ENCODE results near the gene FLNB.

Gene FLNB

DNA sequence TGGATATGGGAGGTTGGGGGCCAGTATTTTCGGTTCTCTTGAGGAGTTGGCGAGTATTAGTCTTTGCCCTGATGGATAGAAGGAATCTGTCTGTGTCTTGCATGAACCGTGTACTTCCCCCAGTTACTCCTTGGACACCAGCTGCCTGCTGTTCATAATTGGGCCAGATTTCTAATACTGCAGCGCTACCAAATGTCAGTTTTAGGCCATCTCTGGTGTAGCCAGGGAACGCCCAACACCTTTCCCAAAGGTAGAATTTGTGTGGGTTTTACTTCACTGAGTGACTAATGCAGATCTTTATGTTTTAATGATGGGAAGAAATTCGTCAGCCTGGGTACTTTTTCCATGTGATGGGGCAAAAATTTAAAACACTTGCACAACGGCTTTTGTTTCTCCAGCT, 18.4 kb downstream of the FLNB start:
- no peak overlapping the region for H3K4me3 ChIP-seq (ENCODE audit: low read depth, low read length)

DNA sequence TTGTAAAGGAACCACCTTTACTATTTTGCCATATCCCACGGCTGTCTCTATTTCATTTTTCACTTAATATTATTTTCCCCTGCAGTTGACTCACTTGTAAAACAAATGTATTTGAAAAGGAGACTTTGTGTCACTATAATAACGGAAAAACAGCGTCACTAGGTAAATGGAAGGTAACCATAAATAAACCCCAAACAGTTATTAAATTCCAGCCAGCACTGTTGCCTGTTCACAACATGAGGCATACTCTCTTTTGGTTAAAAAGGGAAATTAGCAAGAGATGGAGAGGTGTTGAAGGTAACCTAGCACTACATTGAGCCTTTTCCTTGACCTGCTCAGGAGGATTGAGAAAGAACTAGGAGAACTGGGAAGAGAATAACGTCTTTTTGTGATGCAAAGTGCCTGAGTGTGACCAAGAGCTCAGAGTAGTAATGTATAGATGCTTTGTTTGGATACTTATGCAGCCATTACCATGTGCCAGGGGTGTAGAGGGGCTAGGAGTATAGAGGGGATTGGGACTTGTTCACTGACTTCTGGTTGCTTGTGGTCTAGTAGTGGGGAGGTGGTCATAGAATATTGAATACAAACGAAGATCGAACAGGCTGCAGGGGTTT, 19.6 kb downstream of the FLNB start:
- Histone ChIP-seq H3K9me3 (ENCODE audit: control insufficient read depth, insufficient read depth, low read depth, low read length) (no peaks in the 10 kb centered on the region), H3K4me3 (ENCODE audit: low read depth, low read length) (no peak overlapping the region), H3K27ac (ENCODE audit: extremely low read depth, low read depth, low read length) (no peak overlapping the region), H3K4me1 (ENCODE audit: control insufficient read depth, insufficient read depth, low read length) (peaks cover 13% of the 10 kb centered on the region), H3K36me3 (ENCODE audit: control insufficient read depth in 2 of 2, insufficient read depth in 1 of 2, low read length in 2 of 2) (no peaks in the 10 kb centered on the region)
- ChIA-PET CTCF (interaction anchor here (0.6 kb wide), 1 partner anchor 152 kb away, joined by 3 read pairs; no protein-coding TSS in a partner anchor), POLR2A (interaction anchor here (0.6 kb wide), 1 partner anchor 956 kb away, joined by 3 read pairs; no protein-coding TSS in a partner anchor)
- TF ChIP-seq MZF1 (tag by site-specific recombination; IDR thresholded peaks at IDR 0.05; ENCODE audit: borderline replicate concordance) (no peak), ZBTB21 (tag by site-specific recombination; IDR thresholded peaks at IDR 0.05) (no peak), ZNF114 (tag by site-specific recombination; IDR thresholded peaks at IDR 0.05) (no peak), ZSCAN16 (tag by site-specific recombination; IDR thresholded peaks at IDR 0.05) (no peak), ZBTB20 (tag by site-specific recombination; IDR thresholded peaks at IDR 0.05) (no peak), BCL11B (tag by site-specific recombination; IDR thresholded peaks at IDR 0.05; ENCODE audit: low read depth) (no peak), ZXDB (tag by site-specific recombination; IDR thresholded peaks at IDR 0.05) (no peak)
- TF ChIP-seq, protein P1, sequence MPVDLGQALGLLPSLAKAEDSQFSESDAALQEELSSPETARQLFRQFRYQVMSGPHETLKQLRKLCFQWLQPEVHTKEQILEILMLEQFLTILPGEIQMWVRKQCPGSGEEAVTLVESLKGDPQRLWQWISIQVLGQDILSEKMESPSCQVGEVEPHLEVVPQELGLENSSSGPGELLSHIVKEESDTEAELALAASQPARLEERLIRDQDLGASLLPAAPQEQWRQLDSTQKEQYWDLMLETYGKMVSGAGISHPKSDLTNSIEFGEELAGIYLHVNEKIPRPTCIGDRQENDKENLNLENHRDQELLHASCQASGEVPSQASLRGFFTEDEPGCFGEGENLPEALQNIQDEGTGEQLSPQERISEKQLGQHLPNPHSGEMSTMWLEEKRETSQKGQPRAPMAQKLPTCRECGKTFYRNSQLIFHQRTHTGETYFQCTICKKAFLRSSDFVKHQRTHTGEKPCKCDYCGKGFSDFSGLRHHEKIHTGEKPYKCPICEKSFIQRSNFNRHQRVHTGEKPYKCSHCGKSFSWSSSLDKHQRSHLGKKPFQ (tag by site-specific recombination; IDR thresholded peaks at IDR 0.05) = no peak
- TF ChIP-seq, protein P2, sequence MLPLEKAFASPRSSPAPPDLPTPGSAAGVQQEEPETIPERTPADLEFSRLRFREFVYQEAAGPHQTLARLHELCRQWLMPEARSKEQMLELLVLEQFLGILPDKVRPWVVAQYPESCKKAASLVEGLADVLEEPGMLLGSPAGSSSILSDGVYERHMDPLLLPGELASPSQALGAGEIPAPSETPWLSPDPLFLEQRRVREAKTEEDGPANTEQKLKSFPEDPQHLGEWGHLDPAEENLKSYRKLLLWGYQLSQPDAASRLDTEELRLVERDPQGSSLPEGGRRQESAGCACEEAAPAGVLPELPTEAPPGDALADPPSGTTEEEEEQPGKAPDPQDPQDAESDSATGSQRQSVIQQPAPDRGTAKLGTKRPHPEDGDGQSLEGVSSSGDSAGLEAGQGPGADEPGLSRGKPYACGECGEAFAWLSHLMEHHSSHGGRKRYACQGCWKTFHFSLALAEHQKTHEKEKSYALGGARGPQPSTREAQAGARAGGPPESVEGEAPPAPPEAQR (tag by site-specific recombination; IDR thresholded peaks at IDR 0.05) = no peak

More for the DNA sequence above, 18.4 kb downstream of the FLNB start:
- ChIA-PET POLR2A (no interaction called here), CTCF (no interaction called here)
- Histone ChIP-seq H3K4me1 (ENCODE audit: control insufficient read depth, insufficient read depth, low read length) (peaks cover 13% of the 10 kb centered on the region), H3K27ac (ENCODE audit: extremely low read depth, low read depth, low read length) (no peak overlapping the region), H3K36me3 (ENCODE audit: control insufficient read depth in 2 of 2, insufficient read depth in 1 of 2, low read length in 2 of 2) (no peaks in the 10 kb centered on the region), H3K9me3 (ENCODE audit: control insufficient read depth, insufficient read depth, low read depth, low read length) (no peaks in the 10 kb centered on the region)
- TF ChIP-seq, protein P3, sequence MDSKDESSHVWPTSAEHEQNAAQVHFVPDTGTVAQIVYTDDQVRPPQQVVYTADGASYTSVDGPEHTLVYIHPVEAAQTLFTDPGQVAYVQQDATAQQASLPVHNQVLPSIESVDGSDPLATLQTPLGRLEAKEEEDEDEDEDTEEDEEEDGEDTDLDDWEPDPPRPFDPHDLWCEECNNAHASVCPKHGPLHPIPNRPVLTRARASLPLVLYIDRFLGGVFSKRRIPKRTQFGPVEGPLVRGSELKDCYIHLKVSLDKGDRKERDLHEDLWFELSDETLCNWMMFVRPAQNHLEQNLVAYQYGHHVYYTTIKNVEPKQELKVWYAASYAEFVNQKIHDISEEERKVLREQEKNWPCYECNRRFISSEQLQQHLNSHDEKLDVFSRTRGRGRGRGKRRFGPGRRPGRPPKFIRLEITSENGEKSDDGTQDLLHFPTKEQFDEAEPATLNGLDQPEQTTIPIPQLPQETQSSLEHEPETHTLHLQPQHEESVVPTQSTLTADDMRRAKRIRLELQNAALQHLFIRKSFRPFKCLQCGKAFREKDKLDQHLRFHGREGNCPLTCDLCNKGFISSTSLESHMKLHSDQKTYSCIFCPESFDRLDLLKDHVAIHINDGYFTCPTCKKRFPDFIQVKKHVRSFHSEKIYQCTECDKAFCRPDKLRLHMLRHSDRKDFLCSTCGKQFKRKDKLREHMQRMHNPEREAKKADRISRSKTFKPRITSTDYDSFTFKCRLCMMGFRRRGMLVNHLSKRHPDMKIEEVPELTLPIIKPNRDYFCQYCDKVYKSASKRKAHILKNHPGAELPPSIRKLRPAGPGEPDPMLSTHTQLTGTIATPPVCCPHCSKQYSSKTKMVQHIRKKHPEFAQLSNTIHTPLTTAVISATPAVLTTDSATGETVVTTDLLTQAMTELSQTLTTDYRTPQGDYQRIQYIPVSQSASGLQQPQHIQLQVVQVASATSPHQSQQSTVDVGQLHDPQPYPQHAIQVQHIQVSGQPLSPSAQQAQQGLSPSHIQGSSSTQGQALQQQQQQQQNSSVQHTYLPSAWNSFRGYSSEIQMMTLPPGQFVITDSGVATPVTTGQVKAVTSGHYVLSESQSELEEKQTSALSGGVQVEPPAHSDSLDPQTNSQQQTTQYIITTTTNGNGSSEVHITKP (tag by site-specific recombination; IDR thresholded peaks at IDR 0.05) = no peak

DNA sequence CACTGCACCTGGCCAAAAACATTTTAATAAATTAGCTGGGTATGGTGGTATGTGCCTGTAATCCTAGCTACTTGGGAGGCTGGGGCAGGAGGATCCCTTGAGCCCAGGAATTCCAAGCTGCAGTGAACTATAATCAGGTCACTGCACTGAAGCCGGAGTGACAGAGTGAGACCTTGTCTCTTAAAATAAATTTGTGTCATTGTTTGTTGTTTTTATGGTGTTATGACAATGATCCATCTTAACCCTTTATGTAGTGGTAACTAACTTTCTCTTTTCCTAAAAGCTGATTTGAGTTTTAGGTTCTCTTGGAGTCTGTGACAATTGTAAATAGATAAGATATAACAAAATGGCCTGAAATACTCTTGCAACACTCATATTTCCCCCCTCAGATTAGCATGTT, 20.7 kb downstream of the FLNB start:
- H3K9me3 ChIP-seq (ENCODE audit: control insufficient read depth, insufficient read depth, low read depth, low read length) = no peaks in the 10 kb centered on the region
- peaks cover 13% of the 10 kb centered on the region for H3K4me1 ChIP-seq (ENCODE audit: control insufficient read depth, insufficient read depth, low read length)
- H3K27ac ChIP-seq (ENCODE audit: extremely low read depth, low read depth, low read length) = no peak overlapping the region
- H3K36me3 ChIP-seq (ENCODE audit: control insufficient read depth in 2 of 2, insufficient read depth in 1 of 2, low read length in 2 of 2) = no peaks in the 10 kb centered on the region
- POLR2A ChIA-PET = interaction anchor here (0.6 to 0.7 kb wide), 2 partner anchors 14 to 829 kb away, joined by 4 to 5 read pairs; partner anchors contain the start of gene HESX1
- CTCF ChIA-PET = interaction anchor here (0.6 to 0.8 kb wide), 2 partner anchors 10 to 139 kb away, joined by 3 to 6 read pairs; no protein-coding TSS in a partner anchor
- no peak overlapping the region for H3K4me3 ChIP-seq (ENCODE audit: low read depth, low read length)
- TF ChIP-seq, protein P4, sequence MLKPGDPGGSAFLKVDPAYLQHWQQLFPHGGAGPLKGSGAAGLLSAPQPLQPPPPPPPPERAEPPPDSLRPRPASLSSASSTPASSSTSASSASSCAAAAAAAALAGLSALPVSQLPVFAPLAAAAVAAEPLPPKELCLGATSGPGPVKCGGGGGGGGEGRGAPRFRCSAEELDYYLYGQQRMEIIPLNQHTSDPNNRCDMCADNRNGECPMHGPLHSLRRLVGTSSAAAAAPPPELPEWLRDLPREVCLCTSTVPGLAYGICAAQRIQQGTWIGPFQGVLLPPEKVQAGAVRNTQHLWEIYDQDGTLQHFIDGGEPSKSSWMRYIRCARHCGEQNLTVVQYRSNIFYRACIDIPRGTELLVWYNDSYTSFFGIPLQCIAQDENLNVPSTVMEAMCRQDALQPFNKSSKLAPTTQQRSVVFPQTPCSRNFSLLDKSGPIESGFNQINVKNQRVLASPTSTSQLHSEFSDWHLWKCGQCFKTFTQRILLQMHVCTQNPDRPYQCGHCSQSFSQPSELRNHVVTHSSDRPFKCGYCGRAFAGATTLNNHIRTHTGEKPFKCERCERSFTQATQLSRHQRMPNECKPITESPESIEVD (tag by site-specific recombination; IDR thresholded peaks at IDR 0.05) = no peak
- TF ChIP-seq ZNF274 (IDR thresholded peaks at IDR 0.05; ENCODE audit: low read length) (no peak), ZNF274 (tag by site-specific recombination; IDR thresholded peaks at IDR 0.05; ENCODE audit: borderline replicate concordance) (no peak), ZNF621 (tag by site-specific recombination; IDR thresholded peaks at IDR 0.05) (no peak), TCF7L2 (IDR thresholded peaks at IDR 0.05; ENCODE audit: borderline replicate concordance, low read depth, low read length) (no peak), ZNF585B (tag by site-specific recombination; IDR thresholded peaks at IDR 0.05) (no peak), ZNF138 (tag by site-specific recombination; IDR thresholded peaks at IDR 0.05; ENCODE audit: borderline replicate concordance) (no peak), ZNF529 (tag by site-specific recombination; IDR thresholded peaks at IDR 0.05; ENCODE audit: insufficient replicate concordance) (no peak), ZNF302 (tag by site-specific recombination; IDR thresholded peaks at IDR 0.05; ENCODE audit: low read depth) (no peak)
- TF ChIP-seq, protein P5, sequence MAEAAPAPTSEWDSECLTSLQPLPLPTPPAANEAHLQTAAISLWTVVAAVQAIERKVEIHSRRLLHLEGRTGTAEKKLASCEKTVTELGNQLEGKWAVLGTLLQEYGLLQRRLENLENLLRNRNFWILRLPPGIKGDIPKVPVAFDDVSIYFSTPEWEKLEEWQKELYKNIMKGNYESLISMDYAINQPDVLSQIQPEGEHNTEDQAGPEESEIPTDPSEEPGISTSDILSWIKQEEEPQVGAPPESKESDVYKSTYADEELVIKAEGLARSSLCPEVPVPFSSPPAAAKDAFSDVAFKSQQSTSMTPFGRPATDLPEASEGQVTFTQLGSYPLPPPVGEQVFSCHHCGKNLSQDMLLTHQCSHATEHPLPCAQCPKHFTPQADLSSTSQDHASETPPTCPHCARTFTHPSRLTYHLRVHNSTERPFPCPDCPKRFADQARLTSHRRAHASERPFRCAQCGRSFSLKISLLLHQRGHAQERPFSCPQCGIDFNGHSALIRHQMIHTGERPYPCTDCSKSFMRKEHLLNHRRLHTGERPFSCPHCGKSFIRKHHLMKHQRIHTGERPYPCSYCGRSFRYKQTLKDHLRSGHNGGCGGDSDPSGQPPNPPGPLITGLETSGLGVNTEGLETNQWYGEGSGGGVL (tag by site-specific recombination; IDR thresholded peaks at IDR 0.05) = no peak

Data from HEK293 (cell line).